ENCODE results near the gene THSD4. TPM values are rescaled to one million over a fixed set of nuclear protein-coding genes. Genes with fewer than 3 reads are reported as not detected.
A peak's percentile ranks its signal among the peaks of the same experiment; 100 is the strongest.

THSD4 gene
- total RNA-seq, 2 donors from 2014 or later = 35.2 to 45.5 TPM

DNA sequence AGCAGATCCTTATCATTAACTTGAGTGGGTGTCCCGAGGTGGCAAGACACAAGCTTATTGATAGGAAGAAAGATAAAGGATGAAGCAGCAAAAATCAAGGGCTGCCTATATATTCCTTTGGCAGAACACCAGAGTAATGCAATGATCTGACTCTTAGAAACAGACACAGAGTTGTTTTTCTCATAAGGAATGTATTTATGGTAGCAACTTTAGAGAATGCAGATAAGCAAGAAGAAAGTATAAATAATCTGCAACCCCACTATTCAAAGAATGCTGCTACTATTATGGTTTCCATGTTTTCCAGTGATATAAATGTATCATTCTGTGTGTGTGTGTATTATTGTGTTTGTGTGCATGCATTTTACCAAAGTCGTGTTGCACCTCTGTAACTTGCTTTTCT, 208.3 kb downstream of the THSD4 start:
- no peak for ATAC-seq
- intact Hi-C loops (cut with DNase I, micrococcal nuclease) = no loop called here
- no peak for DNase-seq

DNA sequence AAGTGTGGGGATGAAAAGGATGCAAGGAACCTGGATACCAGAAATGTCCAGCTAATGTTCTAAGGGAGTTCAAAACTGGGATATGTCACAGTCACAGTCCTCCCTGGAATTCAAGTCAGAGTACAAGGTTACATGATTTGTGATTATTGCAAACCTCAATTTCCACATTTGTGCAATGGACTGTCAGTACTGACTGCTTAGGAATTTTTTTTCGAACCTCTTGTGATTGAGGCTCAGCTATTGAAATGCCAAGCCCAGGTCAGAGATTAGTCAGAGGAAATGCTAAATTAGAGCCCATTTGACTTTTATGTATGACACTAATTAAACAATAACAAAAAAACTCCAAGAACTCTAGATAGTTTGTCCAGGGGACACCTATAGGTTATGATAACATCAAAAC, 210.2 kb downstream of the THSD4 start:
- no peak for ATAC-seq
- no peak for DNase-seq
- intact Hi-C loops (cut with DNase I, micrococcal nuclease) = no loop called here

DNA sequence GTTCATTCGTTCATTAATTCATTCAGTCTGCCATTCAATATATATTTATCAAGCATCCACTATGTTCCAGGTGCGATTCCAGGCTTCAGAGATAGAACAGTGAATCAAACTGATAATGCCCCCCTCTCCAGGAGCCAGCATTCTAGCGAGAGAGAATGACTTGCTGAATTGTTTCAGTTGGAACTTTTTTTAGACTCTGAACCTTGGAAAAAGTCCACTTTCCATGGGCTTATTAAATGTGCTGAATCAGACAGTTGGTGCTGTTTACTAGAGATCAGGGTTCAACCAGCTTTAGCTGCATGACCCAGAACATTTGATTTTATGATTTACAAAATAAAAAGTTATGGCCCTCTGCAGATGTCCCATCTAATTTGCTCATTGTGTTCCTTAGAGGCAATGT, 213.2 kb downstream of the THSD4 start:
- intact Hi-C loops (cut with DNase I, micrococcal nuclease) = no loop called here
- peak; percentile 82 for ATAC-seq
- DNase-seq = no peak

DNA sequence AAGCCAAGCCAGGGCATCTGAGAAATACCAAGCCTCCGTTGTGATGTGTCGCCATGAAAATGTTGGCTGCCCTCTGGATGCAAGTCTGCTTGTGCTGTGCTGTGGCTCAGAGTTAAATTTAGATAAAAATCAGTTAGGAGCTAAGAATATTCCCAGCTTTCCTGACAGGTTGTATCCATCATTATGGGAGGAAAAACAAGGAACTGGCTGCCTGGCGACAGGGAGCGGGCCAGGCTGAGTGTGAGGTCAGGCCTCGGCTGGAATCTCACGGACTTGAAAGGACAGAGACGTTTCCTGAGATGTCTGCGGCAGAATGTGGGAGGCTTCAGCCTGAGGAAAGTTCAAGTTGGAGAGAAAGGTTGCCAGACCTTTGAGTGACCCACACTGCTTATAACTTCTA, 213.8 kb downstream of the THSD4 start:
- ATAC-seq (peak; percentile 17), DNase-seq (peak; percentile 38 to 39)
- intact Hi-C loops (cut with DNase I, micrococcal nuclease) = no loop called here

DNA sequence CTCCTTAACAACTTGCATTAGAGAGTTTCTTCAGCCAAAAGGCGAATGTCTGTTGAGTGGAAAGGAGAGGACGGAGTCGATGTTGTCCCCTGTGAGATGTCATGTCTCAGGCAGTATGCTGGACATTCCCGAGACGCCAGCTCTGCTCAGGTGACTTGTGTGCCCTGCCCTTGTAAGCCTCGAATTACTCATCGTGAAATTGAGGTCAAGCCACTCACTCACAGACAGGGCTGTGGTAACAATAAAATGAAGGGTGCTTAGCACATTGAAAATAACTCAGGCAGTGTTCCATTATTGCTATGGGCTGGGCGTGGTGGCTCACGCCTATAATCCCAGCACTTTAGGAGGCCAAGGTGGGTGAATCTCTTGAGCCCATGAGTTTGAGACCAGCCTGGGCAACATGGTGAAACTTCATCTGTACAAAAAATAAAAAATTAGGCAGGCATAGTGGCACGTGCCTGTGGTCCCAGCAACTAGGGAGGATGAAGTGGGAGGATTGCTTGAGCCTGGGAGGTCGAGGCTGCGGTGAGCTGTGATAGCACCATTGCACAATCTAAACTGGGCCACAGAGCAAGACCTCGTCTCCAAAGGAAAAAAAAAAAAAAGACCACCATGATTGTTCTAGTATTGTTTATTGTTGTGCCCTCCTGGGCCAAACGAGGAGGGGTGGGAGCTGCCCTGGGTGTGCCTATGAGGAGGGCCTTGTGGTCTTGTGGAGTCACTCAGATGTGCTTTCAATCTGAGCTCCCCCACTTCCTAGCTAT, 214.4 kb downstream of the THSD4 start:
- ATAC-seq = peak; percentile 88
- intact Hi-C loops (cut with DNase I, micrococcal nuclease) = no loop called here
- peak; percentile 60 to 82 for DNase-seq

DNA sequence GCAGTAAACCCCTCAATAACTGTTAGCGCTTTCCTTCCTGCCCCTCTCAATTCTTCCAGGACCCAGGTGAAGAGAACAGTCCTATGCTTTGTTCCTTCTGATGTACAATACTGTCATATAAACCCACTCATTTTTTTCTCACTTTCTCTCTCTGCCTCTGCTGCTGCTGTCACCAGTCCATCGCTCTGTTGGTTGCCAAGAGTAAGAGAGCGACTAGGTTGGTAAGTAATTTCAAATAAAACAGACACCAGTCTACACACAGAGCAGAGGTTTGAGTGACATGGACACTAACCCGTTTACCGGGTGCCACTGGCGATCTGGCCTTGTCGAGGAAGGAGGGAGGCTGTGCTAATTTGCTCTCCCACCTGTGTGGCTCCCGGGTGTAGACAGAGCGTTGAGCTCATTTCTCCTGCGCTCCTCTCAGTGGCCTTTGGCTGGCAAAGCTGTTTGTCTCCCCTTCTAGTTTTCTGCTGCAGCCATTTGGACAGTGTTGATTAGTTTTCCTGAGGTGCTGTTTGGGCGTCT, 215.4 kb downstream of the THSD4 start:
- intact Hi-C loops (cut with DNase I, micrococcal nuclease) = no loop called here
- no peak for ATAC-seq

DNA sequence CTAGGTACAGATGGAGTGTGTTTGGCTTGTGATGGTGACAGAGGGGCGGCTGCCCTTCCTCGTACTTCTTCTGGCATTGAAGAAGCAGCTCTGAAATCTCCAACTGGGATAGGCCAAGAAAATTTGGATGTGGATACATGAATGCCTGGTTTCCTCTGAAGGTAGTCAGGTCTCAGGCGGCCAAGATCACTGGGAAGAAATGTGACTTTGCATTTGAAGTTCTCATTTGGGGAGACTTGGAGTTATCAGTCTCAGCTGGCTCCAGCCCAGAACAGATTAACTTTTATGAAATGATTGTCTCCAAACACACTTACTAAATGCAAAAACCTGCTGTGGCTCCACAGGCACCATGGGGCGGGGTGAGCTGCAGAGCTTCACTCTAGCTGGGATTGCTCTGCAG, 215.9 kb downstream of the THSD4 start:
- intact Hi-C loops (cut with DNase I, micrococcal nuclease) = no loop called here
- ATAC-seq = peak; percentile 6

More for the DNA sequence above, 215.4 kb downstream of the THSD4 start:
- no peak for DNase-seq

DNA sequence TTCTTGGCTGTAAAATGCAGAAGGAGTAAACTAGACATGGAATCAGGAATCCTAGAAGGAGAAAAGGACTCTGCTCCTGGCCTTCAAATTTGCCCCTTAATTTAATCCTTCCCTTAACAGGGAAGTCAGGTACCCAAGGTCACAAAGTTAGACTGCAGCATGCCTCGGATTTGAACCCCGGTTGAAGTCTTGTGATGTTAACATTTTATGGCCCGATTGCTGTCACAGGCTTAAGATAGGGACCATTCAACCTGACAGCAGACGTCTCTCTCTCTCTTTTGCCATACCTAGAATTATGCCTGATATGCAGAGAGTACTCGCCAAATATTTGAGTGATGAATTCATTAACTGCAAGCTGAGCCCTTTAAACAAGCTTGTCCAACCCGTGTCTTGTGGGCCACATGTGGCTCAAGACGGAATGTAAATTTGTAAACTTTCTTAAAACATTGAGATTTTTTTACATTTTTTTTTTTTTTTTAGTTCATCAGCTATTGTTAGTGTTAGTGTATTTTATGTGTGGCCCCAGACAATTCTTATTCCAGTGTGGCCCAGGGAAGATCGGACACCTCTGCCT, 217.2 kb downstream of the THSD4 start:
- DNase-seq = no peak
- ATAC-seq = no peak
- intact Hi-C loops (cut with DNase I, micrococcal nuclease) = no loop called here

More for the DNA sequence above, 215.9 kb downstream of the THSD4 start:
- DNase-seq = peak in 1 of 2 donors; percentile 41

DNA sequence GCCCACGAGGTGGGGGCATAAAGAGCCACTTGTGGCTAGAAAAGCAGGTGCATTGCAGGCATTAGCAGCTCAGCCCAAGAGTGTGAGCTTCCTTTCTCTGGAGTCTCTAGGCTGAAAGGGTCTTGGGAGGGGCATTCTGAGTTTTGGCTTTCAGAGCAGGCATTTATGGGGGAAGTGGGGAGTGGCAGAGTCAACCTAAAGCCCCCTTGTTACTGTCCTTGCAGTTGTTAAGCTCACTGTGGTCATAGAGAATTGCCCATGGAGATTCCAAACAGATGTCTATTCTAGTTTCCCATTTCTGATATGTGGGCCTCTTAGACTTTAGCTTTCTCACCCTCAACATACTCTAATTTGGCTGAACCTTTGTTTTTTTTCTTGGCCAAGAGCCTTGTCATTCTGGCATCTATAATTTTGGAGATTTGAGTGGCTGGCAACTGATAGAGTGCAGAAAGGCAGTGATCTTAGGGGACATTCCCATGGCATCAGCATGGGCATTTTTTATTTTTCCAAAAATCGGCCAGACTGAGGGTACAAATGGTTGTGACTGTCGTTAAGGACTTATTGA, 217.9 kb downstream of the THSD4 start:
- no peak for ATAC-seq
- no peak for DNase-seq
- intact Hi-C loops (cut with DNase I, micrococcal nuclease) = no loop called here

DNA sequence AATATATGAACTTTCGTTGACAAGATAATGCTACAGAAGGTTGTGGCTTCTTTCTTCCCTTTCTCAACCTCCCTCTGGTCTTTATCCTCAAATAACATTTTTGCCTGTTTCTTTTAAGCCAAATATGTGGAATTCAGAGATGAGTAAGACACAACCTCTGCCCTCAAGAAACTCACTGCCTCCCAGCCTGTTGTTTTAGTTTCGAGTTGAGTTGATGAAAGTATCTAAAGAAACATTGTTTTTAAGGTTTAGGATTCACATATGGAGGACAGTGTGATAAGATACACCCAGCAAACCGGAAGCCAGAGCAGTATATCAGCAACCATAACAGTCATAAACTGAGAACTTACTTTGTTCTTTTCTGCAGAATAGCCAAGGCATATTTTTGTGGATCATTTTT, 218.6 kb downstream of the THSD4 start:
- intact Hi-C loops (cut with DNase I, micrococcal nuclease) = no loop called here
- ATAC-seq = no peak
- DNase-seq = no peak

DNA sequence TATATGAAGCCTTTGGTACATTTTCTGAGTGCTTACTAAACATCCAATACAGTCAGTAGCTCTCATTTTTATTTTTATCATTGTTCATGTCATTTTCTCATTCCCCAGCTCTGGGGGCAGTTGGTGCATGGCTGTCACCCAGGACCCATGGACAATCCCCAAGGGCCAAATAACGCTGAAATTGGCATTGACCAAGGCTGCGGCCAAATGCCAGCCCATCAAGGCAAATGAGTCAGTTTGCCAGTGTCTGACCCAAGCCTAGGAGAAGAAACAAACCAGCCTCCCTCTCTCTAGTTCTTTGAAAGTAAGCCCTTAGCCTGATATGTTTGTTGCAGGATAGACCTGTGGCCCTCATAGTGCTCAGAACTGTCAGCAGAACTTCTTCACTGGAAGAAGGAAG, 219.2 kb downstream of the THSD4 start:
- DNase-seq = no peak
- intact Hi-C loops (cut with DNase I, micrococcal nuclease) = no loop called here
- no peak for ATAC-seq

DNA sequence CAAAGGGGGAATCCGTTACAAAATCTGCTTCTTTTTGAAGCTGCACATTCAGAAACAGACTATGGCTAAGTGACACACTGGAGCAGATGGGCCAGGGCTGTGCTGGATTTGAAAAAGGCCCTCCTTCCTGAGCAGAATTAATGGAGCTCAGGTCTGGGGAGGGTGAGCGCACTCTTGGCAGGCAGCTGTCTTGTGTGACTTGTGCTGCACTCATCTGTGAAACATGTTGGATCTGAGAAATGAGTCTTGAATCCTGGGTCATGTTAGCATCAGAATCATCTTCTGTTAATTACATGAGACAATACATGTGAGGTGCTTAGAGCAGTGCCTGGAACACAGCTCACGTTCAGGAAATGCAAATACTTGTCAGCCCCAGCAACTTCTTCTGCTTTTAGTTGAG, 219.6 kb downstream of the THSD4 start:
- ATAC-seq (no peak), DNase-seq (no peak)
- intact Hi-C loops (cut with DNase I, micrococcal nuclease) = no loop called here

DNA sequence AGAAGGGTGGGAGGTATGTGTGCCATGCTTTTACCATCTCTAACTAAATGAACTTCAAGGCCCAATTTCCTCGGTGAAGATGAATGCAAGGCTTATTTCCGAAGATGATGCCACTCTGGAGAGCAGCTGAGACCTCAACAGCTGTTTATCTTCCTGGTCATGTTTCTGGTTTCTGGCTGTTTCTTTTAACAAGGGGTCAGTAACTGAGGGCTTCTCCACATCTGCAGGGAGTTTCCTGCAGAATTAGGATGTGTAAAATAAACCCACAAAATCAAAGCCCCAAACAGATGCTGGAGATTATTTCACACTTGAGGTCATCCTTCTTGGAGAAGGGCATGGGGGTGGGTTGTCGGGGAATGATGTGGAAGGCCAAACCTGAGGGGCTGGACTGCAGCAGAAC, 220.3 kb downstream of the THSD4 start:
- DNase-seq = no peak
- intact Hi-C loops (cut with DNase I, micrococcal nuclease) = no loop called here
- no peak for ATAC-seq

DNA sequence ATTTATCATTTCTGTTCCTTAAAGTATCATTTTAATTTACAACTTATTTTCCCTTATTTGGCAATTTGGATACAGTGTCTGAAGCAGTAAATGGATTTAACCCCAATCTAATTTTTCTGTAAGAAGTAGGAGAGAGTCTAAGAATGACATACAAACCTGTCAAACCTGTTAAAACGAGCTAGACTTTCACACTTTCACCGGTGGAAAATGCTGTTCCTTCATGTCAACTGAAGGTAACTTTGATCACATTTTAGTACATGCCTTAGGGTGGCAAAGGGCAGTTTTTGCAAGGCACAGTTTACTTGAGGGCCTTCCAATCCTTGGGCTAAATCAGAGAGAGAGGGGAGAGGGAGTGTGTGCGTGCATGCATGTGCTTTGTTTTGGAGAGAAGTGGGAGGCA, 221.4 kb downstream of the THSD4 start:
- peak; percentile 42 for ATAC-seq
- intact Hi-C loops (cut with DNase I, micrococcal nuclease) = no loop called here
- DNase-seq = no peak

DNA sequence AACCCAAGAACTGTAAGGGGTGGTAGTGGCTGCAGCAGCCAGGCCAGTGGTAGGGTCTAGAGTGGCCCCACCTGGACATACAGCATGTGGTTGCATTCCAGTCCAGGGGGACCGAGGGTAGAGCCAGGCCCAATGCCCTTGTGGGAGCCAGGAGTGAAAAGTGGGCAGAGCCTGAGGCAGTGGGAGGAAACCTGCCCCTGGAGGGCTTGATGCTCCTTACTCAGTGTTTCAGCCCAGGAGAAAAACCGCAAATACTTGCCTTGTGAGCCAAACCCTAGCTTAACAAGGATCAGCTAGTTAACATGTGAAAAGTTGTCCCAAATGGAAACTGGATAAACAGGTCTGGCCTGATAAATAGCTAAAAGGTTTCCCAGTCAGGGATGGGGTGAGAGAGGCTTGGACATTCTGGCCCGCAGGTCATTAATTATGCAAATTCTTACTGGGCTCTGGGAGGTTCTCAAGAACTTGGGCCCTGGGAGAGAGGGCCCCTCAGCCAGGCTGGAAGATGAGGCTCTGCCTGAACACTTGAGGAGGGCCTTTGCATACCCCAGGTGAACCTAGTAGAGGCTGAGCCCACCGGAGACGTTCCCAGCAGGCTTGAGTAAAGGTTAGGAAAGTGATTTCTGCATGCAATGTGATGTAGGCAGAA, 222.1 kb downstream of the THSD4 start:
- intact Hi-C loops (cut with DNase I, micrococcal nuclease) = no loop called here
- no peak for DNase-seq
- ATAC-seq = peak; percentile 17

DNA sequence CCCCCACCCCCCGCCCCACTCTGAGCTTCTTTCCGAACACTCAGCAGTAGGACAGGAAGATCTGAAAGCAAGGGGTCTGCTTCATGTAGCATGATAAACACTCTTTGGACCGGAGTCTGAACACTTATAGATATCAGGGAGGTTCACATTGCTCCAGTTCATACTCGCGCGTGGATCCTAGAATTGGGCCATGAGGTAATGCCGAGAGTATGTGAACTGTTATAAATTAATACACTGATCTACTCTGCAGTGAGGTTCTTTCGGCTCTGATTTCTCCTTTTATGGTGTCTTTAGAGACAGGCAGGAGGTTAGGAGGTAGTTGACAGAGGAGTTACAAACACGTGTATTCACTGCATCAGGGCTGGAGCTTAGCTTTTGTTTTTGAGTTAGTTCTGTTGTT, 223.0 kb downstream of the THSD4 start:
- intact Hi-C loops (cut with DNase I, micrococcal nuclease) = no loop called here
- no peak for ATAC-seq
- no peak for DNase-seq

DNA sequence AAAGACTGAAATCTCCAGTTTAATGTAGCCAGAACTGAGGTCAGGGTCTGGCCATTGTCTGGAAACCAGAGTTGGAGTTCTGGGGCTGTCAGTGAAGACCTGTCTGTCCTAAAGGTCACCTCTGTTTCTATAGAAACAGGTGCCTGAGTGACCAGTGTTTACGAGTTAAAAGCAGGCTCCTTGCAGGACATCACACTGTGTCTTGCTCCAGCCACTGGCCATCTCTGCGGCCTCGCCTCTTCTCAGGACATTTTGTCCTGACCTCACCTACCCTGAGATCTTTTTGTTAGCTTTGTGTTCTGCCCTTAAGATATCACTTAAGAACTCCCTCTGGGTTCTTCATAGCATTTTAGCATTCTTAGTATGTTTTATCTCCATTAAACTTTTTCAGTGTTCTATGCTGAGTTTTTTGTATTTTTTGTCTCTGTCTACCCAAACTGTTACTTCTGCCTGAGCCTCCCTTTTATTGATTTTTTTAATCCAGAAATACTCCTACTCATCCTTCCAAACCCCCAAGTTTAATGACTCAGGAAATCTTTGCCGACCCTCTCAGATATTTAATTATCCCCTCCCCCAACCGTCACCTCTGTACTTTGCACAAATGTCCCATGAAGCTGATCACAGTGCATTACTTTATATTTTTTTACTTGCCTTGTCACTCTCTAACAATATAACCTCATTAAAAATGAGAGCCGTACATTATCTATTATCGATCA, 223.7 kb downstream of the THSD4 start:
- DNase-seq = no peak
- no peak for ATAC-seq
- intact Hi-C loops (cut with DNase I, micrococcal nuclease) = no loop called here

DNA sequence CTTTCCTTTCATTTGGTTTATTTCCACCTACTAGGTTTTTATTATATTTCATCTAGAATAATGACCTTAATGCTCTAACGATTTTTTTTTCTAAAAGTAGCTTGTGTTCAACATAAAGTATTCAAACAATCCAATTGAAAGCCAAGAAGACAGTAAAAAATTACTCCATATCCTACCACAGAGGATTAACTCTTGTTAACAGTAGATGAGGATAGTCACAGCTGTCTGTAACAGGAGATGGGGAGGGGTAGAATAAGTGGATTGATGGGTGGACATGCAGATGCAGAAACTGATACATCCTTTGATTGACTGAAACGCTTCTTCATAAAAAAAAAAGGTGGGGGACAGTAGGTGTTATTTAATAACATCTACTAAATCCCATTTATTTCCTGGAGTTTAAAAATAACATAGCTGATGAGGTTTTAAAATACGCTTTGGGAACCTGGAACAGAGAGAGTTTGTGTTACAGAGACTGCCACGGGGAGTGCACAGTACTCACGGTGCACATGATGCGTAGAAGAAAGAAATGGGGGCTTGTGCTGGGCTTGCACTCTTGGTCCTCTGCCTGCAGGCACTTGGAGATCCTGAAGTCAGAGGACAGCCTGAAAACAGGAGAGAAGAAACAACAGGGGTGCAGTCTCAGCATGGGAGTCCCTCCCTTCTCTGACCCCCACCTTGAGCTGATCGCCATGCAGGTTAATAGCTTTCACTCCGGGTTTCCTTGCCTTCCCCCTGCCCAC, 226.7 kb downstream of the THSD4 start:
- ATAC-seq = no peak
- DNase-seq = no peak
- intact Hi-C loops (cut with DNase I, micrococcal nuclease) = no loop called here

DNA sequence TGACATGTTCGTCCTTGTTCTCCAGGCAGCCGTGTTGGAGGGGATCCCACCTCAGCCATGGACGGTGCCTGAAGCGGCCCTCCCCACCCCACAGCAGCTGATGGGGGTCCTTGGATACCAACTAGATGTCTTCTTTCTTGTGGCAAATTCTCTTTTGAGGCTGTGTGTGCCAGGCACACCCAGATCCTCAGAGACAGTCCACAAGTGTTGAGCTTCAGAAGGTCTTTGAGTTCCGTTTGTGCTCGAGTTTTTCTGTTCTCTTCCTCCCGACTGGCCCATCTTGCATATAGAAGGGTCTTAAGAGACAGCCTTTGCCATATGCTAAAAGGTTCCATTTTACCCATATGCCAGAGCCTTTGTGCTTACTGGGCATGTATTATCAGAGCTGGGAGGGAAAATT, 227.4 kb downstream of the THSD4 start:
- ATAC-seq = no peak
- intact Hi-C loops (cut with DNase I, micrococcal nuclease) = no loop called here
- no peak for DNase-seq

Measured in left colon (tissue), 2 donors.